Parathyroid adenoma (tissue), 2 donors: Measurements from ENCODE around the gene TOB1.

Experiments used
- H2AFZ ChIP-seq: fragments of 300-600 bp; sonication (generic); one replicate; pipeline ENCODE4 v1.7.0; 2017; ENCODE audit warnings: antibody characterized with exemption, mild to moderate bottlenecking
- H3K27ac ChIP-seq: fragments of 300-600 bp; sonication (generic); one replicate; pipeline ENCODE4 v1.7.0; 2017
- H3K27me3 ChIP-seq: fragments of 300-600 bp; sonication (generic); one replicate; pipeline ENCODE4 v1.7.0; 2017; ENCODE audit warnings: low read length; ENCODE audit not compliant: control insufficient read depth, insufficient read depth
- H3K36me3 ChIP-seq: fragments of 300-600 bp; sonication (generic); one replicate; pipeline ENCODE4 v1.7.0; 2017; ENCODE audit warnings: low read length; ENCODE audit not compliant: control insufficient read depth, insufficient read depth
- H3K4me1 ChIP-seq: fragments of 300-600 bp; sonication (generic); one replicate; pipeline ENCODE4 v1.7.0; 2017; ENCODE audit warnings: control low read depth
- H3K4me2 ChIP-seq: fragments of 300-600 bp; sonication (generic); one replicate; pipeline ENCODE4 v1.7.0; 2017; ENCODE audit warnings: low read length
- H3K4me3 ChIP-seq: fragments of 300-600 bp; sonication (generic); one replicate; pipeline ENCODE4 v1.7.0; 2017; ENCODE audit warnings: low read depth, low read length
- H3K79me2 ChIP-seq: fragments of 300-600 bp; sonication (generic); one replicate; pipeline ENCODE4 v1.7.0; 2017; ENCODE audit warnings: control low read depth
- H3K9ac ChIP-seq: fragments of 300-600 bp; sonication (generic); one replicate; pipeline ENCODE4 v1.7.0; 2017; ENCODE audit warnings: mild to moderate bottlenecking
- H3K9me3 ChIP-seq: fragments of 300-600 bp; sonication (generic); one replicate; pipeline ENCODE4 v1.7.0; 2017; ENCODE audit warnings: low read length; ENCODE audit not compliant: control insufficient read depth
- CTCF ChIP-seq: fragments of 300-600 bp; sonication (generic); IDR thresholded peaks from one replicate; pipeline ENCODE4 v1.7.0; 2017; ENCODE audit warnings: antibody characterized with exemption, mild to moderate bottlenecking
- donor health status: primary hyperparathyroidism.

The TOB1 gene

GRCh38 chr17:50855708-50856330, 10.3 kb downstream of the TOB1 start:
- Histone ChIP-seq H3K4me2 (no peak overlapping the region), H3K27me3 (no peaks in the 10 kb centered on the region), H3K27ac (no peak overlapping the region), H3K9ac (no peak overlapping the region), H3K4me1 (peaks cover under 1% of the 10 kb centered on the region), H3K36me3 (no peaks in the 10 kb centered on the region), H2AFZ (no peak overlapping the region), H3K9me3 (no peaks in the 10 kb centered on the region), H3K4me3 (no peak overlapping the region), H3K79me2 (peaks cover 6% of the 10 kb centered on the region)
- no peak for TF ChIP-seq CTCF

GRCh38 chr17:50853781-50854180, 12.4 kb downstream of the TOB1 start:
- H3K4me3 ChIP-seq = no peak overlapping the region
- H3K9ac ChIP-seq = no peak overlapping the region
- peaks cover 2% of the 10 kb centered on the region for H3K79me2 ChIP-seq
- no peaks in the 10 kb centered on the region for H3K9me3 ChIP-seq
- H2AFZ ChIP-seq = no peak overlapping the region
- TF ChIP-seq CTCF = no peak
- no peak overlapping the region for H3K4me2 ChIP-seq
- H3K4me1 ChIP-seq = no peaks in the 10 kb centered on the region
- H3K27ac ChIP-seq = no peak overlapping the region
- H3K27me3 ChIP-seq = no peaks in the 10 kb centered on the region
- no peaks in the 10 kb centered on the region for H3K36me3 ChIP-seq

GRCh38 chr17:50853015-50853615, 13.0 kb downstream of the TOB1 start:
- Histone ChIP-seq H3K27ac (no peak overlapping the region), H3K4me2 (no peak overlapping the region), H3K36me3 (no peaks in the 10 kb centered on the region), H2AFZ (peak overlapping the region; percentile 68), H3K27me3 (no peaks in the 10 kb centered on the region), H3K79me2 (peaks cover 2% of the 10 kb centered on the region), H3K4me1 (no peaks in the 10 kb centered on the region), H3K4me3 (no peak overlapping the region), H3K9me3 (no peaks in the 10 kb centered on the region), H3K9ac (no peak overlapping the region)
- TF ChIP-seq CTCF = no peak

- H3K27ac ChIP-seq = no peak overlapping the region
- H3K27me3 ChIP-seq = no peaks in the 10 kb centered on the region
- H3K9ac ChIP-seq = no peak overlapping the region
- H3K36me3 ChIP-seq = no peaks in the 10 kb centered on the region
- H3K79me2 ChIP-seq = peaks cover 2% of the 10 kb centered on the region
- no peaks in the 10 kb centered on the region for H3K4me1 ChIP-seq
- no peak for TF ChIP-seq CTCF
- H3K4me3 ChIP-seq = no peak overlapping the region
- H2AFZ ChIP-seq = no peak overlapping the region
- H3K9me3 ChIP-seq = no peaks in the 10 kb centered on the region
- H3K4me2 ChIP-seq = no peak overlapping the region
These were observed 15.5 kb downstream of the TOB1 start for GRCh38 chr17:50850640-50851039.

GRCh38 chr17:50848711-50849110, 17.4 kb downstream of the TOB1 start:
- Histone ChIP-seq H3K27me3 (no peaks in the 10 kb centered on the region), H3K4me2 (no peak overlapping the region), H3K79me2 (peaks cover 2% of the 10 kb centered on the region), H2AFZ (no peak overlapping the region), H3K27ac (no peak overlapping the region), H3K4me3 (no peak overlapping the region), H3K9ac (no peak overlapping the region), H3K4me1 (no peaks in the 10 kb centered on the region), H3K9me3 (no peaks in the 10 kb centered on the region), H3K36me3 (no peaks in the 10 kb centered on the region)
- TF ChIP-seq CTCF = no peak
